ENCODE results near the gene BCAN.

BCAN gene

DNA sequence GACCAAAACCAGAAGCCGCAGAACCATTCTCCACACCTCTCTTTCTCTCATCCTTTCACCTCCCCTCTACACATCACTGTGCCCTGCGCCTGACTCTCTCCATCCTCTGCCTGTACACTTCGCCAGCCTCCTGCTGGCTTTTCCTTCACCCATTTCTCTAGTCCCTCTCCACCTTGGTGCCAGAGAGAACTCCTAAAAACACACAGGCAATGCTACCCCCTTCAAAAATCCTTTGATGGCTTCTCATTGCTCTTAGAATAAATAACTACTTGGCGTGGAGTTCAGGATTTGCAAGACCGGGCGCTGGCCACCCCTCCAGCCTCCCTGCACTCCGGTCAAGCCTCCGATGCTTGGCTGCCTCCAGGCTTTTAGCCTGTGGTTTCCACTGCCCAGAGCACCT is 54.8 kb downstream of the BCAN start:
- no peaks in the 10 kb centered on the region for H3K9me3 ChIP-seq (ENCODE audit: insufficient read depth, low read depth, low read length)

DNA sequence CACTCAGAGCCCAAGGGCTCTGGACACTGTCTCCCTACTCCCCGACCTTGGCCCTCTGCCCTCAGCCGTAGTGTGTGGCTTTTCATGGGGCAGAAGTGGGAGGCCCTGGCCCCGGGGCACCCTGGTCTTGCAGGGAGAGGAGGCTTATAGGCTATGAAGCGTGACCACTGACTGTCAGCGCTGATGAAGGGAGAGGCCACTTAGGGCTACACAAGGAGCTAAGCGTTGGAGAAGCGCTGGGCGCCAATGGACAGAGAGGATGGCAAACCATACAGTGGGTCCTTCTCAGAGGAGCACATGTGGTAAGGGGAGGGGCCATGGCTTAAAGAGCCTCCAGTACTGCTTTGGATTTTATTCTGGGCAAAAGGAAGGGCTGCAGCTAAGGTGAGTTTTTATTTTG is 55.6 kb downstream of the BCAN start:
- Histone ChIP-seq H3K4me1 (ENCODE audit: insufficient read depth, low read length) (peaks cover 21% of the 10 kb centered on the region), H3K9ac (ENCODE audit: low read depth, low read length) (no peak overlapping the region), H3K36me3 (ENCODE audit: insufficient read depth, low read depth, low read length) (peaks cover 38% of the 10 kb centered on the region), H3K9me3 (ENCODE audit: insufficient read depth, low read depth, low read length) (no peaks in the 10 kb centered on the region), H3K27ac (ENCODE audit: low read length) (no peak overlapping the region), H3K4me3 (ENCODE audit: low read length) (no peak overlapping the region), H3K27me3 (ENCODE audit: insufficient read depth, low read length) (no peaks in the 10 kb centered on the region)

More for the DNA sequence above, 54.8 kb downstream of the BCAN start:
- H3K4me3 ChIP-seq (ENCODE audit: low read length): no peak overlapping the region
- H3K36me3 ChIP-seq (ENCODE audit: insufficient read depth, low read depth, low read length): peaks cover 37% of the 10 kb centered on the region
- H3K4me1 ChIP-seq (ENCODE audit: insufficient read depth, low read length): peaks cover 28% of the 10 kb centered on the region
- no peak overlapping the region for H3K27ac ChIP-seq (ENCODE audit: low read length)
- H3K9ac ChIP-seq (ENCODE audit: low read depth, low read length): no peak overlapping the region
- H3K27me3 ChIP-seq (ENCODE audit: insufficient read depth, low read length): no peaks in the 10 kb centered on the region; the same call in 1 of the 2 replicates

DNA sequence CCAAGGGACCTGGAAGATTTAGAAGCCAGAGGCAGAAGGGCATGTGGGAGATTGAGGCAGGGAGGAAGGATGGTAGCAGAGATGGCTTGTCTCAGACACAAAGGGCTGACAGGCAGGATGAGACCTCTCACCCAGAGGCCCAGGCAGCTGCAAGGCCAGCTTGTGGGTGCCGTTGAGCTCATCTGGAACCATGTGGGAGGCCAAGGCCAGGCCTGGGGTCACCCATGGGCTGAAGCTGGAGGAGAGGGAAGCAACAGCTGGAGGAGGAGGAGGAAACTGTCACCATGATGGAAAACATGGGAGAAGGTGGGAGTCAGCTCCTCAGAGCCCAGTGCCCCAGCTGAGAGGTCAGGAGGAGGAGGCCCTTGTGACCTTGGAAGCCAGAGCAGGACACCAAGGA is 57.1 kb downstream of the BCAN start:
- Histone ChIP-seq H3K4me3 (ENCODE audit: low read length) (no peak overlapping the region), H3K9me3 (ENCODE audit: insufficient read depth, low read depth, low read length) (no peaks in the 10 kb centered on the region), H3K4me1 (ENCODE audit: insufficient read depth, low read length) (peaks cover 16% of the 10 kb centered on the region; the same call in 1 of the 2 replicates), H3K27ac (ENCODE audit: low read length) (no peak overlapping the region), H3K27me3 (ENCODE audit: insufficient read depth, low read length) (peaks cover 14% of the 10 kb centered on the region; the same call in 1 of the 2 replicates), H3K36me3 (ENCODE audit: insufficient read depth, low read depth, low read length) (peaks cover 38% of the 10 kb centered on the region), H3K9ac (ENCODE audit: low read depth, low read length) (no peak overlapping the region)

DNA sequence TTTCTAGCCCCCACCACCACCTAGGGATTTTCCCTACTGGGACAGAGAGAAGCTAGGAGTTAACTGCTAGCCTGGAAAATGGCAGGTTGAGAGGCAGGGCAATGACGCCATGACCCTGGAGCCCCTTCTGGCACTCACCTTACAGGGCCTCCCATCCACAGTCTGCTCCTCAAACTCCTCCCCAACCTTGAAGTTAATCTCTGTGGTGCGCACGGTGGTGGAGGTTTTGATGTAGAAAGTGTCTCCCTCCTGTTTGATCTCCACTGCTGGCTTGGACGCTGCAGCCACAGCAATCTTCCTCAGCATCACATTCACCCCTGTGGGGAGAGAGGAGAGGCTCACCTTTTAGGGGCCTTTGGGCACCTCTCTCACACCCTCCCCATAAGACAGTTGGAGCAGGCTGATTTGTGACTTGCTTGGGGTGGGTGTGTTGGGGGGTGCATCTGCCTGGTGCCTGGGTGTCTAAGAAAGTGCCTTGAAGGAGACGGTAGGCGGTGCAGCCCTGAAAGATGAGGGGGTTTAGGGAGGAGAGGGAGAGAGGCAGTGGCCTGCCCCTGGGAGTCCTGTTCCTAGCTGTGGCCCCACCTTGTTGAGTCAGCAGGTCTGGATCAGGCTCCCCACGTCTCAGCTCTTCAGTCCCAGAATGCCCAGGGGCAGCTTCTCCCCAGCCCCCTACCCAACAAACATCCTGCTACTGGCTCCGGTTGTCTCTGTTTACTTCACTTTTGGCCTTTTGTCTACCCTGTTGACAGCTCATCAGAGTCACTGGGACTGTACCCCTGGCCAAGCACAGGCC is 59.0 kb downstream of the BCAN start:
- H3K4me1 ChIP-seq (ENCODE audit: insufficient read depth, low read length): peaks cover 14% of the 10 kb centered on the region; the same call in 1 of the 2 replicates
- peaks cover 38% of the 10 kb centered on the region for H3K36me3 ChIP-seq (ENCODE audit: insufficient read depth, low read depth, low read length)
- H3K4me3 ChIP-seq (ENCODE audit: low read length): no peak overlapping the region
- H3K27ac ChIP-seq (ENCODE audit: low read length): no peak overlapping the region
- peaks cover 30% of the 10 kb centered on the region for H3K27me3 ChIP-seq (ENCODE audit: insufficient read depth, low read length)
- no peak overlapping the region for H3K9ac ChIP-seq (ENCODE audit: low read depth, low read length)
- no peaks in the 10 kb centered on the region for H3K9me3 ChIP-seq (ENCODE audit: insufficient read depth, low read depth, low read length)

DNA sequence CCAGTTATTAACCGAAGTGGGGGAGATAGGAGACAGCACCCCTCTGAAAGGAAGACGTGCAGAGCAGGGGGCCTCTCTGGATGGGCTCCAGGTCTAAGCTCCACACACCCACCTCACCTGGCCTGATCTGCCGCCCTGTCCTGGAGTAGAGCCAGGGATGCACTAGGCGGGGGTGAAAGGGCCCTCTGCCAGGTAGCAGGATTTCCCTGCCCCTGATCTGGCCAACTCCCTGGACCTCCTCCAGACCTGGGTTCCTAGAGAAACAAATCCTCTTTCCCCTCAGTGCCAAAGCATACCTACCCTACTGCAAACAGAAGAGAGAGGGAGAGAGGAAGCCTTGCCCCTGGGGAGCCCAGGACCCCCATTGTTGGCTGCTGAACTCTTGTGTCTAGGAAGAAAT is 61.4 kb downstream of the BCAN start:
- peaks cover 26% of the 10 kb centered on the region; the same call in 1 of the 2 replicates for H3K4me1 ChIP-seq (ENCODE audit: insufficient read depth, low read length)
- peak overlapping the region; percentile 77 for H3K4me3 ChIP-seq (ENCODE audit: low read length)
- peaks cover 32% of the 10 kb centered on the region for H3K36me3 ChIP-seq (ENCODE audit: insufficient read depth, low read depth, low read length)
- 0 out of 2 replicates have a peak overlapping the region, but pooled peaks have one; percentile 79 for H3K9ac ChIP-seq (ENCODE audit: low read depth, low read length)
- H3K9me3 ChIP-seq (ENCODE audit: insufficient read depth, low read depth, low read length): no peaks in the 10 kb centered on the region
- H3K27ac ChIP-seq (ENCODE audit: low read length): no peak overlapping the region
- H3K27me3 ChIP-seq (ENCODE audit: insufficient read depth, low read length): peaks cover 30% of the 10 kb centered on the region

DNA sequence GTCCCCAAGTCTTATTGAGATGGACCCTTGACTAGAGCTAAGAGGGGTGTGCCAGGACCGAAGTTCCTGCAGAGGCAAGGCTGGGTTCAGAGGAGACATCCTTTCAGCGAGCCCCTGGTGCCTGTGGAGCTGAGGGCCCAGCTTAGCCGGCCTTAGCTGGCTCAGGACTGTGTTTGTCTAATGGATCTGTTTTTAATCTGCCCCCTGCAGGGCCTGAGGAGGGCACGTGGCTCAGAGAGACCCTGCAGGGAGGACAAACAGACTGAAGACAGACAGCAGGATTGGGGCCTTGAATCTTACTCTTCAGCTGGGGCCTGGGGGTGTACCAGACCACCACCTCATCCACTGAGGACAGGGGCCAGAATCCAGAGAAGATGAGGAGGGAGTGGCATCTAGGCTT is 61.8 kb downstream of the BCAN start:
- Histone ChIP-seq H3K9ac (ENCODE audit: low read depth, low read length) (peak overlapping the region; percentile 79; the same call in 1 of the 2 replicates), H3K4me3 (ENCODE audit: low read length) (peak overlapping the region; percentile 77), H3K27ac (ENCODE audit: low read length) (no peak overlapping the region), H3K36me3 (ENCODE audit: insufficient read depth, low read depth, low read length) (peaks cover 28% of the 10 kb centered on the region), H3K27me3 (ENCODE audit: insufficient read depth, low read length) (peaks cover 30% of the 10 kb centered on the region), H3K4me1 (ENCODE audit: insufficient read depth, low read length) (peaks cover 30% of the 10 kb centered on the region; the same call in 1 of the 2 replicates), H3K9me3 (ENCODE audit: insufficient read depth, low read depth, low read length) (no peaks in the 10 kb centered on the region)

DNA sequence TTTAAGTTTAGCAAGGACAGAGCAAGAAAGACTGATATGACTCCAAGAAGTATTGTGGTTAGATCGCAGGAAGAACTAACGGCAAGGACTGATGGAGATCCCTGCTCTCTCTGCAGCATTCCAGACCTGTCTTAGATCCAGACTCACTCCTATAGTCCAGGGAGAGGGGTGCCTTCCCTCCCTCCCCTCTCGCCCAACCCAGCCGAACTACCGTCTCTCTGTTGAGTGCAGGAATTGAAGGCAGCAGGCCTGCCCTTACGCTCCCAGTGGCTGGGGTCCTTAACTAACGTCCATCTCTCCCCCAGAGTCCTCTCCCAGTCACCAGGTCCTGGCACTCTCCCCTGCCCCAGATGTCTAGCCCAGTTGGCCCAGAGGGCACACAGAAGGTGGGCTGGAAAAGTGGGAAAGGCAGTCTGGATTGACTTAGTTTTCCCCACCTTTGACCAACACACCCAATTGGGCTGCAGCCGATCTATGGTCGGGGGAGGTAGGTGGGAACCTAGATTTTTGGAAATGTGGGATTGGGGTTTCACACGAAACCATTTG is 62.3 kb downstream of the BCAN start:
- Histone ChIP-seq H3K4me1 (ENCODE audit: insufficient read depth, low read length) (peaks cover 35% of the 10 kb centered on the region; the same call in 1 of the 2 replicates), H3K27me3 (ENCODE audit: insufficient read depth, low read length) (peaks cover 30% of the 10 kb centered on the region)

DNA sequence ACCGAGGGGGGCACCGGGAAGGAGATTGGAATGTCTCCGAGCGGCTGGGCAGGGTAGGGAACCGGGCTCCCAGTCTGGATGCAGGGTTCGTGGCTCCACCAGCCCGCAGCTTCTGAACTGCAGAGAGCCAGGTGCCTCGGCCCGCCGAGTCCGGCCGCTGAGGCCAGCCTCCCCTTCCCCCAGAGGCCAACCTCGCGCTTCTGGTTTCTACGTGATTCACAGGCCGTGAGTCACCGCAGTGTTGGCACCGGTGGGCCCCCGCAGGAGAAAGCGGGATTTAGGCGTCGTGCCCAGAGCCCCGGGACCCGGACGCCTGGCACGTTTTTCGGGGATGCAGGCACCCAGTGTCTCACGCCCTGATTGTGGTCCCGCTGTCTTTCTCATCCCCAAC is 63.0 kb downstream of the BCAN start:
- Histone ChIP-seq H3K9ac (ENCODE audit: low read depth, low read length) (peak overlapping the region; percentile 79), H3K27me3 (ENCODE audit: insufficient read depth, low read length) (peaks cover 31% of the 10 kb centered on the region), H3K27ac (ENCODE audit: low read length) (no peak overlapping the region), H3K36me3 (ENCODE audit: insufficient read depth, low read depth, low read length) (peaks cover 19% of the 10 kb centered on the region), H3K4me1 (ENCODE audit: insufficient read depth, low read length) (peaks cover 42% of the 10 kb centered on the region), H3K4me3 (ENCODE audit: low read length) (peak overlapping the region; percentile 77), H3K9me3 (ENCODE audit: insufficient read depth, low read depth, low read length) (no peaks in the 10 kb centered on the region)

More for the DNA sequence above, 62.3 kb downstream of the BCAN start:
- Histone ChIP-seq H3K27ac (ENCODE audit: low read length) (no peak overlapping the region), H3K36me3 (ENCODE audit: insufficient read depth, low read depth, low read length) (peaks cover 23% of the 10 kb centered on the region), H3K4me3 (ENCODE audit: low read length) (peak overlapping the region; percentile 77), H3K9ac (ENCODE audit: low read depth, low read length) (peak overlapping the region; percentile 79; the same call in 1 of the 2 replicates), H3K9me3 (ENCODE audit: insufficient read depth, low read depth, low read length) (no peaks in the 10 kb centered on the region)

DNA sequence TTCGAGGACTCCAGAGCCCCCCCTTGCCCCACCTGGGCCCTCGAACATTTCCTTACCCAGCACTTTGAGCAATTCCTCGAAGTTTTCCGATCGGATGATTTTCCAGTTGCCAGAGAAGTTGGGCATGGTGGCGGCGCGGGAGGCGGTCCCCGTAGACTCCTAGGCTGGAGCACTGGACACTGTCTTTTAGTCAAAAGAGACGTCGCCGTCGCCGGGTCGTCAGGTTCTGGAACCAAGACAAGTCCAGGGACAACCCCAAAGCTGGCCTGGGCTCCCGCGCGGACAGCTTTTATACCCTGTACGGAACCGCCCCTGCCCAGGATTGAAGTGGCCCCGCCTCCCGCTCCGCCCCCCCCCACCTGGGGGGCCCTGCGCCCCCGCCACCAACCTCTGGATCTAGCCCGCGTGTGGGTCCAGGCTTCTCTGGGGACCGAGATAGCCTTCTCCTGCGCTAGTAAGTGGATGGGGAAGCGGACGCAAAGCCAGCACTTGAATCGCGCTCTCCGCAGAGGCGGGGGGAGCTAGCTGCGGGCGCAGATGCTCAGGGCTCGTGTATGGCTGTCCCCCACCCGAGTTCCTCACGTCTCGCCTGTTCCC is 63.5 kb downstream of the BCAN start, which contains the start of gene CRABP2:
TSS of gene CRABP2 (minus strand) at position 263 of the 597 bp plus-strand sequence. CDS start at position 126, 137 bp downstream.
- H3K4me1 ChIP-seq (ENCODE audit: insufficient read depth, low read length): peaks cover 47% of the 10 kb centered on the region
- H3K9me3 ChIP-seq (ENCODE audit: insufficient read depth, low read depth, low read length): no peaks in the 10 kb centered on the region
- peak within 1 kb of the TSS; percentile 78 for H3K27ac ChIP-seq (ENCODE audit: low read length)
- H3K27me3 ChIP-seq (ENCODE audit: insufficient read depth, low read length): peaks cover 34% of the 10 kb centered on the region
- H3K4me3 ChIP-seq (ENCODE audit: low read length): peak within 1 kb of the TSS; percentile 77
- H3K36me3 ChIP-seq (ENCODE audit: insufficient read depth, low read depth, low read length): peaks cover 14% of the 10 kb centered on the region
- peak within 1 kb of the TSS; percentile 79 for H3K9ac ChIP-seq (ENCODE audit: low read depth, low read length)

DNA sequence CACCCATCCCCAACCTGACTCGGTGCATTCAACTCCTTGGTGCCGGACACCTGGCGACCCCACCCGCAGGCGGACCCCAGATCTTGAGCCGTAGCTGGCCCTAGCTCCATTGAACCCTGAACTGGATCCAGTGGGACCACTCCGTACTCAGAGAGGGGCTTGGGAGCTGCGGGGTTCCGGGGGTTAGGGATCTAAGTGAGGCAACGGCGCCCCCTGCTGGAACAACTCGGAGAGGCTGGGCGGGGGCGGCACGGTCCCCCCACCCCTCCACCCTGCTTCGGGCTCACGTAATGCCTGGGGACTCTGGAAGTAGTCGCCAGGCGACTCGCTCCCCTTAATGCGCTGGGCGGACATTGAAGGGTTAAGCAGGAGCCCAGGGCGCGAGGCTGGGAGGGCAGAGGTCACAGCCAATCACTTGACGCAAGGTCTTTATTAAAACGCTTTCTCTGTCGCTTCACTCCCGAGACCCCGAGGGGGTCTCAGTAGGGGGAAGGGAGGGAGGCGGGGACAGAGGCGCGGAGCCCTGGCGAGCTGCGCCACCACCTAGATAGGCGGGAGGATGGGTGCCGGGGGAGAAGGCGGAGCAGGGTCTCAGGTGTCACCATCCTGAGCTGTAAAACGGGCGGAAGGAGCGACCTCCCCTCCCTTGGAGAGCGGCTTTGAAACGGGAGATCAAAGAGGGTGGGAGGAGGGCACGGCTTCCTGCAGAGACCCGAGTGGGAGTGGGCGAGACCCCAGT is 64.2 kb downstream of the BCAN start:
- Histone ChIP-seq H3K9ac (ENCODE audit: low read depth, low read length) (peak overlapping the region; percentile 79; the same call in 1 of the 2 replicates), H3K36me3 (ENCODE audit: insufficient read depth, low read depth, low read length) (peaks cover 7% of the 10 kb centered on the region), H3K27me3 (ENCODE audit: insufficient read depth, low read length) (peaks cover 34% of the 10 kb centered on the region), H3K4me1 (ENCODE audit: insufficient read depth, low read length) (peaks cover 52% of the 10 kb centered on the region), H3K4me3 (ENCODE audit: low read length) (peak overlapping the region; percentile 77), H3K9me3 (ENCODE audit: insufficient read depth, low read depth, low read length) (no peaks in the 10 kb centered on the region), H3K27ac (ENCODE audit: low read length) (peak overlapping the region; percentile 78)
